Measurements from ENCODE around the gene EFEMP1. TPM values are rescaled to one million over a fixed set of nuclear protein-coding genes. Genes with fewer than 3 reads are reported as not detected.

EFEMP1 gene
- total and polyA plus RNA-seq, 2 experiments from 2014 or later, result 54.6 to 63.4 TPM

DNA sequence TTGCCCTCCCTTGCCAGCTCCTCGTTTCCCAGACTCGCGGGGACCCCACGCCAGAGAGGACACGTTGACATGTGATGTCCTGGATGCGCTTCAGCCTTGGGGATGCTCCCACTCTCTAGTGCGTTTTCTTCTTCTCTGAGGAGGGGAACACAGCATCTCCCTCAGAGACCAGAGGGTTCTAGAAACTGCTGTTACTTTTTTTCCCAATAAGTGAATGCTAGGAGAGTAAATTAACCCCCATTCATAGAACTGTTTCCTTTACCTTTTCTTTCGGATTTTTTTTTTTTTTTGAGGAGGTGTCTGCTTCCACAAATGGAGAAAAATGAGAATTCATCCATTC, 370 bp upstream of the EFEMP1 start:
- no peak overlapping the region for H3K27ac ChIP-seq
- 5% methylated on average over 8 of the region's 8 CpGs for WGBS (ENCODE audit: low lambda C conversion rate, missing lambda C conversion rate)
- TF ChIP-seq EZH2phosphoT487 (IDR thresholded peaks at IDR 0.05; ENCODE audit: low read depth, severe bottlenecking, unreplicated experiment) (no peak), EZH2 (IDR thresholded peaks at IDR 0.05; ENCODE audit: borderline replicate concordance) (no peak)
- TF ChIP-seq, protein P1, sequence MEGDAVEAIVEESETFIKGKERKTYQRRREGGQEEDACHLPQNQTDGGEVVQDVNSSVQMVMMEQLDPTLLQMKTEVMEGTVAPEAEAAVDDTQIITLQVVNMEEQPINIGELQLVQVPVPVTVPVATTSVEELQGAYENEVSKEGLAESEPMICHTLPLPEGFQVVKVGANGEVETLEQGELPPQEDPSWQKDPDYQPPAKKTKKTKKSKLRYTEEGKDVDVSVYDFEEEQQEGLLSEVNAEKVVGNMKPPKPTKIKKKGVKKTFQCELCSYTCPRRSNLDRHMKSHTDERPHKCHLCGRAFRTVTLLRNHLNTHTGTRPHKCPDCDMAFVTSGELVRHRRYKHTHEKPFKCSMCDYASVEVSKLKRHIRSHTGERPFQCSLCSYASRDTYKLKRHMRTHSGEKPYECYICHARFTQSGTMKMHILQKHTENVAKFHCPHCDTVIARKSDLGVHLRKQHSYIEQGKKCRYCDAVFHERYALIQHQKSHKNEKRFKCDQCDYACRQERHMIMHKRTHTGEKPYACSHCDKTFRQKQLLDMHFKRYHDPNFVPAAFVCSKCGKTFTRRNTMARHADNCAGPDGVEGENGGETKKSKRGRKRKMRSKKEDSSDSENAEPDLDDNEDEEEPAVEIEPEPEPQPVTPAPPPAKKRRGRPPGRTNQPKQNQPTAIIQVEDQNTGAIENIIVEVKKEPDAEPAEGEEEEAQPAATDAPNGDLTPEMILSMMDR (IDR thresholded peaks at IDR 0.05; ENCODE audit: poor library complexity), result no peak
- H3K4me2 ChIP-seq, result peak overlapping the region; percentile 98
- H3K27me3 ChIP-seq, result peaks cover 42% of the 10 kb centered on the region
- no peaks in the 10 kb centered on the region for H4K20me1 ChIP-seq (ENCODE audit: insufficient read depth, poor library complexity, severe bottlenecking)
- no peaks in the 10 kb centered on the region for H3K79me2 ChIP-seq
- H3K9me3 ChIP-seq (ENCODE audit: low read depth), result no peaks in the 10 kb centered on the region
- peak overlapping the region; percentile 96 for H3K4me3 ChIP-seq
- no peaks in the 10 kb centered on the region for H3K36me3 ChIP-seq (replicated peaks; ENCODE audit: insufficient read depth, low read depth)
- no peaks in the 10 kb centered on the region for H3K9me2 ChIP-seq (replicated peaks; ENCODE audit: insufficient read depth)
- H3K4me1 ChIP-seq (ENCODE audit: insufficient read depth), result no peaks in the 10 kb centered on the region
- DNase-seq (ENCODE audit: low spot score), result no peak
- peak overlapping the region; percentile 70 for H2AFZ ChIP-seq

DNA sequence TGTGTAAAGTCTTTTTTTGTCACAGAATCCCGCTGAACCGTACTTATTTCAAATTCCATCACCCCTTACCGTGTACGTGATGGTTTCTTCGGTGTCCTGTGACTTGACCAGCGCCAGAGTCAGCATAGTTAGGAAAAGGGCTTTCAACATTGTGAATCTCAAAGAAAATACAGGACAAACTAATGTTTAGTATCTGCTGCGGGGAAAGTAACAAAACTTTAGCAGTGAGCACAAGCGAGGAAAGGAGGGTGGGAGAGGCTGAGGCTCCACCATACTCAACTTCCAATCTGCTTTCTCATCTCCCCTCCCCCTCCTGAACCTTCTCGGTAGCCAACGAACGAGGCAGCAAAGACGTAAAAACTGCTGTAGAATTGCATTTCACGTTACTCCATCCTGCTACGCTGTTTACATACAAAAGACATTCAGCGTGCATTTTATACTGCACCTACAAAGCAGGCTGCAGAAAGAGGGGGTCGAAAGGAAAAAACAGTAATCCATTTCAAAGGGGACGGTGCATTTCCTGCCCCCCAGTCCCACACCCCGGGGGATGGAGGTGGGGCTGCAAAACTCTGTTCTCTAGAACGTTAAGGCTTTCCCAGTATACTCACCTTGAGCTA, 1.2 kb downstream of the EFEMP1 start:
- Histone ChIP-seq H3K4me1 (ENCODE audit: insufficient read depth) (no peaks in the 10 kb centered on the region), H3K9me3 (ENCODE audit: low read depth) (no peaks in the 10 kb centered on the region), H3K4me2 (peak overlapping the region; percentile 98), H3K27me3 (peaks cover 39% of the 10 kb centered on the region), H3K9me2 (replicated peaks; ENCODE audit: insufficient read depth) (no peaks in the 10 kb centered on the region), H3K79me2 (no peaks in the 10 kb centered on the region), H2AFZ (peak overlapping the region; percentile 70), H3K4me3 (peak overlapping the region; percentile 96), H3K36me3 (replicated peaks; ENCODE audit: insufficient read depth, low read depth) (no peaks in the 10 kb centered on the region), H3K27ac (peak overlapping the region; percentile 62), H4K20me1 (ENCODE audit: insufficient read depth, poor library complexity, severe bottlenecking) (no peaks in the 10 kb centered on the region)
- TF ChIP-seq EZH2phosphoT487 (IDR thresholded peaks at IDR 0.05; ENCODE audit: low read depth, severe bottlenecking, unreplicated experiment) (no peak), EZH2 (IDR thresholded peaks at IDR 0.05; ENCODE audit: borderline replicate concordance) (no peak)
- TF ChIP-seq, protein P1 (IDR thresholded peaks at IDR 0.05; ENCODE audit: poor library complexity), result no peak
- DNase-seq (ENCODE audit: low spot score), result peak; percentile 36
- WGBS (ENCODE audit: low lambda C conversion rate, missing lambda C conversion rate), result 8% methylated on average over 19 of the region's 19 CpGs

DNA sequence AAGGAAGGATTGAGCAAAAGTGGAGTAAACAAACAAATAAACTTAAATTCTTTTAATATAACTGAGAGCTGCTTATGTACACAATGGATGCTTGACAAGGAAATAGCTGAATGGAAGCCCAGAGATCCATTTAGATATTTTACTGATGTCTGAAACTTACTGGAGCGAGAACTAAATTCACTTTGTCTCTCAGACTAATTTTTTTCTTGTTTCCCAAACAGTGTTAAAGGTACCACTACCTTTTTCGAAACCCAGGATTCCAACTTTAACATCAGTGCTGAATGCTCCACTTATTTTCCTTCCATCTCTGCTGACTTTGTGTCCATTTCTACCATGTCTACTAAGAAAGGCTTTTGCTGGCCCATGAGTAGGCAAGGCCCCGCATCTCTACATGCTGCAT, 4.0 kb downstream of the EFEMP1 start:
- no peaks in the 10 kb centered on the region for H3K36me3 ChIP-seq (replicated peaks; ENCODE audit: insufficient read depth, low read depth)
- H3K9me2 ChIP-seq (replicated peaks; ENCODE audit: insufficient read depth), result no peaks in the 10 kb centered on the region
- no peak overlapping the region for H3K4me2 ChIP-seq
- no peak for DNase-seq (ENCODE audit: low spot score)
- no peak overlapping the region for H2AFZ ChIP-seq
- WGBS (ENCODE audit: low lambda C conversion rate, missing lambda C conversion rate), result 95% methylated on average over 3 of the region's 3 CpGs
- TF ChIP-seq, protein P1 (IDR thresholded peaks at IDR 0.05; ENCODE audit: poor library complexity), result no peak
- TF ChIP-seq EZH2phosphoT487 (IDR thresholded peaks at IDR 0.05; ENCODE audit: low read depth, severe bottlenecking, unreplicated experiment), result no peak
- TF ChIP-seq EZH2 (IDR thresholded peaks at IDR 0.05; ENCODE audit: borderline replicate concordance), result no peak
- H3K9me3 ChIP-seq (ENCODE audit: low read depth), result no peaks in the 10 kb centered on the region
- no peaks in the 10 kb centered on the region for H3K4me1 ChIP-seq (ENCODE audit: insufficient read depth)
- no peak overlapping the region for H3K4me3 ChIP-seq
- H3K79me2 ChIP-seq, result no peaks in the 10 kb centered on the region
- H3K27ac ChIP-seq, result no peak overlapping the region
- H3K27me3 ChIP-seq, result peaks cover 17% of the 10 kb centered on the region
- no peaks in the 10 kb centered on the region for H4K20me1 ChIP-seq (ENCODE audit: insufficient read depth, poor library complexity, severe bottlenecking)

Data from hepatocyte (in vitro differentiated cells).